Esophagus muscularis mucosa (tissue), 3 donors: ENCODE measurements around the gene JAKMIP1.

Source experiments
- POLR2A ChIP-seq: fragments of 450-650 bp; IDR thresholded peaks from one replicate; pipeline ENCODE4 v1.6.1; 2017; ENCODE audit warnings: antibody characterized with exemption, moderate library complexity, mild to moderate bottlenecking, low read depth
- POLR2AphosphoS5 ChIP-seq, 2 donors: sonication (generic); formaldehyde crosslinking; IDR thresholded peaks; one replicate each; pipeline ENCODE4 v1.6.1; 2017; ENCODE audit warnings: antibody characterized with exemption in 2 of 2
- TF ChIP-seq, protein P1 (sequence below), 3 experiments: fragments of 200-600 bp in 2 of 3; fragments of 450-650 bp in 1 of 3; sonication (generic) in 2 of 3; IDR thresholded peaks; one replicate each; pipeline ENCODE4 v1.5.1; 2017 to 2019; ENCODE audit warnings: antibody characterized with exemption in 3 of 3, mild to moderate bottlenecking in 2 of 3, moderate library complexity in 1 of 3

DNA sequence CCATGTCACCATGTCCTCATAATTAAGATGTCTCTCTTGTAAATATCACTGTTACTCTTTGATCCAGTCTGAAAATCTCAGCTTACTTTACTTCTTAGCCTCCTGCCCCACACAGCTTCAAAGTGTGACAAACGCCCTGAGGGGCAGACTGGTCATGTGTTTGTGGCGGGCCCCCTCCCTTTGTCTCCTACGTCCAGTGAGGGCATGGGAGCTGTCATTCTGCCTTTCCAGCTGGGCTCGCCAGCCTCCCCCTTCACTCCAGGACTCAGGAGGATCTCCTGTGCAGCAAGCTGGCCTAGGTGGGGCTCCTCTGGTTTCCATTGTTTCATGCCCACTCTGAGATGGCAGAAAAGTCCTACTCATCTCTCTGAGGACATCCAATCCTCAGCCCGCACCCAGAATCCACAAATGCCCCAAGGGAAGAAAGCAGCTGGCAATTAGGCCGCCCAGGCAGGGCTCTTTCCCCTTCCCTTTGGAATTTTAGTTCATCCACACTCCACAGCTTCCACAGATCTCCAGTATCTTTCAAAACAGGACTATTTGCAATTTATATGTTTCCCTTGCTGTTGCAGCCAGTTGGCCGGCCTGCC is 95.7 kb downstream of the JAKMIP1 start:
- TF ChIP-seq, protein P1, sequence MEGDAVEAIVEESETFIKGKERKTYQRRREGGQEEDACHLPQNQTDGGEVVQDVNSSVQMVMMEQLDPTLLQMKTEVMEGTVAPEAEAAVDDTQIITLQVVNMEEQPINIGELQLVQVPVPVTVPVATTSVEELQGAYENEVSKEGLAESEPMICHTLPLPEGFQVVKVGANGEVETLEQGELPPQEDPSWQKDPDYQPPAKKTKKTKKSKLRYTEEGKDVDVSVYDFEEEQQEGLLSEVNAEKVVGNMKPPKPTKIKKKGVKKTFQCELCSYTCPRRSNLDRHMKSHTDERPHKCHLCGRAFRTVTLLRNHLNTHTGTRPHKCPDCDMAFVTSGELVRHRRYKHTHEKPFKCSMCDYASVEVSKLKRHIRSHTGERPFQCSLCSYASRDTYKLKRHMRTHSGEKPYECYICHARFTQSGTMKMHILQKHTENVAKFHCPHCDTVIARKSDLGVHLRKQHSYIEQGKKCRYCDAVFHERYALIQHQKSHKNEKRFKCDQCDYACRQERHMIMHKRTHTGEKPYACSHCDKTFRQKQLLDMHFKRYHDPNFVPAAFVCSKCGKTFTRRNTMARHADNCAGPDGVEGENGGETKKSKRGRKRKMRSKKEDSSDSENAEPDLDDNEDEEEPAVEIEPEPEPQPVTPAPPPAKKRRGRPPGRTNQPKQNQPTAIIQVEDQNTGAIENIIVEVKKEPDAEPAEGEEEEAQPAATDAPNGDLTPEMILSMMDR (IDR thresholded peaks at IDR 0.05) = no peak
- TF ChIP-seq POLR2A = no peak
- TF ChIP-seq POLR2AphosphoS5 (IDR thresholded peaks at IDR 0.05) = no peak
